ENCODE measurements around the gene PDE8B. TPM values are rescaled to one million over a fixed set of nuclear protein-coding genes. Genes with fewer than 3 reads are reported as not detected.

PDE8B gene
- total RNA-seq, 1 experiment from 2014 or later, result 0.54 TPM

DNA sequence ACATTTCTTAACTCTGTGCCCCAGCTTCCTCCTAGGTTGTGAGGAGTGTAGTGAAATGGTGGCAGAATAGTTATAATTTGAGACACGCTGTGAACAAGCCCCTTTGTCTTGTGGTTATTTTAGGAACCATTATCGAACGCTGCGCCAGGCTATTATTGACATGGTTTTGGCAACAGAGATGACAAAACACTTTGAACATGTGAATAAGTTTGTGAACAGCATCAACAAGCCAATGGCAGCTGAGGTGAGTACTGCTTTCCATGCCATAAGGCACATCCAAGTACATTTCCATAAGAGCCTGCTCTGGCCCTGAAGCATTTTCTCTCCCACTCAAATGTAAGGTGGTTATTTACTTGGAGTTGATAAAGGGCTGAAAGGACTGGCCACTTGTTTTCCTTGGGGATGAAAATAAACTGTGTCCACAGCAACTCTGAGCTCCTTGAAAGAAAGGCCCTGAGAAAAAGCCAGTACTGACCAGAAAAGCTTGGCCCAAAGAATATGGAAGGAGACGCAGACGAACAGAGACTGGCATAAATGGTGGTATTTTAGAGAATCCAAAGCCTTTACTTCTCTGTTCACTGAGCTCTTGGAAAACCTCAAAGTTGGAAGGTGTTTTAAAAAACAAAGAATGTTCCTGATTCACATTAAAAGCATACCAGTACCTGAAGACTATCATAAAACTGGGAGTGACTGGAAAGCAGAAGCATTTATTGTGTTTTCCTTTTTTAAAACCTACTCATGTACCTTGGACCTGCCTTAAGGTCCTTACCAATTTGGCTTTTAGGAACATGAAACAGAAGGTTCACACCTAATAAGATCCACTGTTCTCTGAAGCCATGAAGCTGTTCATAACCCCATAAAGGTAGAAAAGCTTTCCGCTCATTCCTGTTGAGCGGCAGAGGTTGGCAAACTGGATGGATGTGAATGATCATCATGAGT, 209.4 kb downstream of the PDE8B start:
- Mint-ChIP-seq H3K4me1 (ENCODE audit: low read depth, unreplicated experiment) (no peaks in the 10 kb centered on the region), H3K9me3 (ENCODE audit: low read depth, unreplicated experiment) (no peaks in the 10 kb centered on the region), H3K27me3 (ENCODE audit: unreplicated experiment) (no peaks in the 10 kb centered on the region), H3K36me3 (ENCODE audit: insufficient read depth, unreplicated experiment) (no peaks in the 10 kb centered on the region), H3K4me3 (ENCODE audit: low read depth, unreplicated experiment) (no peak overlapping the region), H3K27ac (ENCODE audit: unreplicated experiment) (no peak overlapping the region)
- DNase-seq, result no peak
- no TSS peak for BruUV-seq (replicated peaks)
- CTCF ChIA-PET, result no interaction called here
- intact Hi-C loops (cut with micrococcal nuclease; ENCODE audit: unreplicated experiment), result no loop called here
- TF ChIP-seq CTCF (IDR thresholded peaks at IDR 0.05; ENCODE audit: unreplicated experiment), result no peak

GRCh38 chr5:77420940-77421339, 210.5 kb downstream of the PDE8B start:
- no TSS peak for BruUV-seq (replicated peaks)
- CTCF ChIA-PET, result no interaction called here
- no peaks in the 10 kb centered on the region for H3K27me3 Mint-ChIP-seq (ENCODE audit: unreplicated experiment)
- no peaks in the 10 kb centered on the region for H3K9me3 Mint-ChIP-seq (ENCODE audit: low read depth, unreplicated experiment)
- H3K36me3 Mint-ChIP-seq (ENCODE audit: insufficient read depth, unreplicated experiment), result no peaks in the 10 kb centered on the region
- H3K4me3 Mint-ChIP-seq (ENCODE audit: low read depth, unreplicated experiment), result no peak overlapping the region
- no peak for DNase-seq
- TF ChIP-seq CTCF (IDR thresholded peaks at IDR 0.05; ENCODE audit: unreplicated experiment), result no peak
- no peak overlapping the region for H3K27ac Mint-ChIP-seq (ENCODE audit: unreplicated experiment)
- H3K4me1 Mint-ChIP-seq (ENCODE audit: low read depth, unreplicated experiment), result no peaks in the 10 kb centered on the region
- intact Hi-C loops (cut with micrococcal nuclease; ENCODE audit: unreplicated experiment), result no loop called here

DNA sequence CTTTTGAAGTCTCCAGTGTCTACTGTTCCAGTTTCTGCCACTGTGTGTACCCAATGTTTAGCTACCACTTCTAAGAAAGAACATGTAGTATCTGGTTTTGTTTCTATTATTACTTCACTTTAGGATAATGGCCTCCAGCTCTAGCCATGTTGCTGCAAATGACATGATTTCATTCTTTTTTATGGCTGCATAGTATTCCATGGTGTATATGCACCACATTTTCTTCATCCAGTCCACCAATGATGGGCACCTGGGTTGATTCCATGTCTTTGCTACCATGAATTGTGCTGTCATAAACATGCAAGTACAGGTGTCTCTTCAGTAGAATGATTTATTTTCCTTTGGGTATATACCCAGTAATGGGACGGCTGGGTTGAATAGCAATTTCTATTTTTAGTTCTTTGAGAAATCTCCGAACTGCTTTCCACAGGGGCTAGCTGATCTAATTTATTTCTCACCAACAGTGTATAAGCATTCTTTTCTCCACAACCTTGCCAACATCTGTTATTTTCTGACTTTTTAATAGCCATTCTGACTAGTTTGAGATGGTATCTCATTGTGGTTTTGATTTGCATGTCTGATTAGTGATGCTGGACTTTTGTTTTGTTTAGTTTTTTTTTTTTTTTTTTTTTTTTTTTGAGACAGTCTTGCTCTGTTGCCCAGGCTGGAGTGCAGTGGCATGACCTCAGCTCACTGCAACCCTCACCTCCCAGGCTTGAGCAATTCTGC, 212.7 kb downstream of the PDE8B start:
- H3K36me3 Mint-ChIP-seq (ENCODE audit: insufficient read depth, unreplicated experiment), result no peaks in the 10 kb centered on the region
- no peaks in the 10 kb centered on the region for H3K9me3 Mint-ChIP-seq (ENCODE audit: low read depth, unreplicated experiment)
- no peak overlapping the region for H3K4me3 Mint-ChIP-seq (ENCODE audit: low read depth, unreplicated experiment)
- intact Hi-C loops (cut with micrococcal nuclease; ENCODE audit: unreplicated experiment), result no loop called here
- no peaks in the 10 kb centered on the region for H3K27me3 Mint-ChIP-seq (ENCODE audit: unreplicated experiment)
- DNase-seq, result no peak
- BruUV-seq (replicated peaks), result no TSS peak
- no peak for TF ChIP-seq CTCF (IDR thresholded peaks at IDR 0.05; ENCODE audit: unreplicated experiment)
- H3K4me1 Mint-ChIP-seq (ENCODE audit: low read depth, unreplicated experiment), result no peaks in the 10 kb centered on the region
- H3K27ac Mint-ChIP-seq (ENCODE audit: unreplicated experiment), result no peak overlapping the region
- CTCF ChIA-PET, result interaction anchor here (0.6 kb wide), 1 partner anchor 1519 kb away, joined by 3 read pairs; no protein-coding TSS in a partner anchor

DNA sequence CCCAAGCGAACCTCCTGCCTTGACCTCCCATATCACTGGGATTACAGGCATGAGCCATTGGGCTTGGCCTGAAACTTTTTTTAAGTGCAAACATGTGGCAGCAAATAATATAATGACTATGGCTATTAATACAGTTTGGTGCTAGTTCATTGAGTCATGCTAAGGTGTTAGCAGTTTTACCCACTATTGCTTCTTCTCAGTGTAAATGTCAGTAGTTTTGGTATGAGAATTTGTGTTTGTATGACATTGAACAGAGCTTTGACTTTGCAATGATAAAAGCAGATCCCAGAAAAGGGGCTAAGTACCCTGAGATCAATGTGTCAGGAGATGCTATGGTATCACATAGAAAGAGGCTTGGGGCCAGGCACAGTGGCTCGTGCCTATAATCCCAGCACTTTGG, 214.4 kb downstream of the PDE8B start:
- H3K27me3 Mint-ChIP-seq (ENCODE audit: unreplicated experiment), result no peaks in the 10 kb centered on the region
- no peaks in the 10 kb centered on the region for H3K4me1 Mint-ChIP-seq (ENCODE audit: low read depth, unreplicated experiment)
- no peak for TF ChIP-seq CTCF (IDR thresholded peaks at IDR 0.05; ENCODE audit: unreplicated experiment)
- H3K4me3 Mint-ChIP-seq (ENCODE audit: low read depth, unreplicated experiment), result no peak overlapping the region
- intact Hi-C loops (cut with micrococcal nuclease; ENCODE audit: unreplicated experiment), result no loop called here
- no peaks in the 10 kb centered on the region for H3K9me3 Mint-ChIP-seq (ENCODE audit: low read depth, unreplicated experiment)
- no TSS peak for BruUV-seq (replicated peaks)
- H3K27ac Mint-ChIP-seq (ENCODE audit: unreplicated experiment), result no peak overlapping the region
- DNase-seq, result no peak
- no peaks in the 10 kb centered on the region for H3K36me3 Mint-ChIP-seq (ENCODE audit: insufficient read depth, unreplicated experiment)
- CTCF ChIA-PET, result no interaction called here
